Fibroblast of lung (primary cell): ENCODE data around the gene ADPRH. TPM values are rescaled to one million over a fixed set of nuclear protein-coding genes. Genes with fewer than 3 reads are reported as not detected.

Source experiments
- DNase-seq, 2 donors: peaks; one replicate each; pipeline versions ENCODE4 v3.0.0 to v3.0.0-alpha.2; 2010; ENCODE audit warnings: low read depth in 2 of 2
- H2AFZ ChIP-seq: 2 replicates; pipeline ENCODE4 v1.5.1; 2012; ENCODE audit warnings: low read length, control low read depth, inconsistent platforms
- H3K27ac ChIP-seq: 2 replicates; pipeline ENCODE4 v1.5.1; 2011; ENCODE audit warnings: low read length, control low read depth; ENCODE audit not compliant: insufficient read depth
- H3K27me3 ChIP-seq: 2 replicates; pipeline ENCODE4 v1.5.1; 2011; ENCODE audit warnings: mild to moderate bottlenecking, low read length; ENCODE audit not compliant: control insufficient read depth, insufficient read depth
- H3K36me3 ChIP-seq: 2 replicates; pipeline ENCODE4 v1.5.1; 2011; ENCODE audit warnings: low read length; ENCODE audit not compliant: control insufficient read depth, insufficient read depth
- H3K4me1 ChIP-seq: 2 replicates; pipeline ENCODE4 v1.5.1; 2011; ENCODE audit warnings: low read length; ENCODE audit not compliant: control insufficient read depth, insufficient read depth; ENCODE audit errors: extremely low read depth
- H3K4me2 ChIP-seq: 2 replicates; pipeline ENCODE4 v1.5.1; 2011; ENCODE audit warnings: low read length, control low read depth; ENCODE audit not compliant: insufficient read depth; ENCODE audit errors: extremely low read depth
- H3K4me3 ChIP-seq, 4 experiments: fragments of 200-600 bp in 1 of 4; sonication (generic) in 1 of 4; replicated peaks in 1 of 4; 2 replicates each; pipeline ENCODE4 v1.5.1; 2011 to 2016; ENCODE audit warnings: low read length in 4 of 4, low read depth in 3 of 4, mild to moderate bottlenecking in 3 of 4, control low read depth in 2 of 4, inconsistent platforms in 1 of 4, mixed read lengths in 1 of 4; ENCODE audit not compliant: insufficient read depth in 1 of 4; ENCODE audit errors: control extremely low read depth in 1 of 4
- H3K79me2 ChIP-seq: 2 replicates; pipeline ENCODE4 v1.5.1; 2012; ENCODE audit warnings: mild to moderate bottlenecking, low read length, inconsistent platforms; ENCODE audit not compliant: control insufficient read depth, insufficient read depth
- H3K9ac ChIP-seq: 2 replicates; pipeline ENCODE4 v1.5.1; 2011; ENCODE audit warnings: mild to moderate bottlenecking, low read length, control low read depth; ENCODE audit not compliant: insufficient read depth
- H3K9me3 ChIP-seq: 2 replicates; pipeline ENCODE4 v1.5.1; 2012; ENCODE audit warnings: low read depth, low read length; ENCODE audit not compliant: control insufficient read depth, insufficient read depth
- H4K20me1 ChIP-seq: 2 replicates; pipeline ENCODE4 v1.5.1; 2011; ENCODE audit warnings: low read length; ENCODE audit not compliant: control insufficient read depth, insufficient read depth; ENCODE audit errors: extremely low read depth
- EZH2 ChIP-seq: IDR thresholded peaks from 2 replicates; pipeline ENCODE4 v1.5.1; 2012; ENCODE audit warnings: low read length, control low read depth, mild to moderate bottlenecking; ENCODE audit errors: missing control alignments
- polyA plus RNA-seq, 2 donors: library from polyadenylated mRNA; depleted of rRNA in 1 of 2; stranded (reverse) in 1 of 2; unstranded in 1 of 2; fragments of >200 nt; gene quantifications; 2 replicates each; pipeline ENCODE4 v1.2.1, GENCODE V29; 2011 to 2012; ENCODE audit warnings: missing spikeins in 1 of 2
- total RNA-seq: library from RNA; depleted of rRNA; stranded (reverse); fragments of >200 nt; gene quantifications from 2 replicates; pipeline ENCODE4 v1.2.1, GENCODE V29; 2014
- TF ChIP-seq, protein P1 (sequence below), 2 donors: IDR thresholded peaks in 1 of 2; conservative IDR thresholded peaks in 1 of 2; 1 replicate in 1 of 2; 2 replicates in 1 of 2; pipeline ENCODE4 v1.5.1; 2011 to 2012; ENCODE audit warnings: low read length in 2 of 2, control low read depth in 1 of 2, inconsistent platforms in 1 of 2, low read depth in 1 of 2, mild to moderate bottlenecking in 1 of 2

ADPRH gene
- total and polyA plus RNA-seq, 2 donors (not counting 1 experiment from before 2014, with no cell fraction given): 1.1 to 7.4 TPM

GRCh38 chr3:119619094-119619493 lies 39.8 kb downstream of the ADPRH start:
- Histone ChIP-seq H3K4me3 (no peak overlapping the region), H4K20me1 (no peaks in the 10 kb centered on the region), H3K79me2 (no peaks in the 10 kb centered on the region), H3K9ac (no peak overlapping the region), H3K27me3 (peaks cover 4% of the 10 kb centered on the region), H3K27ac (no peak overlapping the region), H2AFZ (no peak overlapping the region), H3K9me3 (no peaks in the 10 kb centered on the region), H3K4me1 (no peaks in the 10 kb centered on the region), H3K36me3 (no peaks in the 10 kb centered on the region), H3K4me2 (no peak overlapping the region)
- TF ChIP-seq, protein P1, sequence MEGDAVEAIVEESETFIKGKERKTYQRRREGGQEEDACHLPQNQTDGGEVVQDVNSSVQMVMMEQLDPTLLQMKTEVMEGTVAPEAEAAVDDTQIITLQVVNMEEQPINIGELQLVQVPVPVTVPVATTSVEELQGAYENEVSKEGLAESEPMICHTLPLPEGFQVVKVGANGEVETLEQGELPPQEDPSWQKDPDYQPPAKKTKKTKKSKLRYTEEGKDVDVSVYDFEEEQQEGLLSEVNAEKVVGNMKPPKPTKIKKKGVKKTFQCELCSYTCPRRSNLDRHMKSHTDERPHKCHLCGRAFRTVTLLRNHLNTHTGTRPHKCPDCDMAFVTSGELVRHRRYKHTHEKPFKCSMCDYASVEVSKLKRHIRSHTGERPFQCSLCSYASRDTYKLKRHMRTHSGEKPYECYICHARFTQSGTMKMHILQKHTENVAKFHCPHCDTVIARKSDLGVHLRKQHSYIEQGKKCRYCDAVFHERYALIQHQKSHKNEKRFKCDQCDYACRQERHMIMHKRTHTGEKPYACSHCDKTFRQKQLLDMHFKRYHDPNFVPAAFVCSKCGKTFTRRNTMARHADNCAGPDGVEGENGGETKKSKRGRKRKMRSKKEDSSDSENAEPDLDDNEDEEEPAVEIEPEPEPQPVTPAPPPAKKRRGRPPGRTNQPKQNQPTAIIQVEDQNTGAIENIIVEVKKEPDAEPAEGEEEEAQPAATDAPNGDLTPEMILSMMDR (conservative IDR thresholded peaks at IDR 0.05 in 1 of 2, IDR thresholded peaks at IDR 0.05 in 1 of 2; ENCODE audit: low read depth in 1 of 2, low read length in 2 of 2): no peak
- TF ChIP-seq EZH2: no peak
- no peak for DNase-seq

GRCh38 chr3:119620899-119621298 lies 41.6 kb downstream of the ADPRH start:
- no peak overlapping the region for H3K27ac ChIP-seq
- H2AFZ ChIP-seq: no peak overlapping the region
- no peak overlapping the region for H3K4me3 ChIP-seq
- no peaks in the 10 kb centered on the region for H3K36me3 ChIP-seq
- TF ChIP-seq, protein P1 (conservative IDR thresholded peaks at IDR 0.05 in 1 of 2, IDR thresholded peaks at IDR 0.05 in 1 of 2; ENCODE audit: low read depth in 1 of 2, low read length in 2 of 2): no peak
- no peak for TF ChIP-seq EZH2
- no peaks in the 10 kb centered on the region for H3K79me2 ChIP-seq
- peaks cover 4% of the 10 kb centered on the region for H3K27me3 ChIP-seq
- H3K4me1 ChIP-seq: no peaks in the 10 kb centered on the region
- H3K4me2 ChIP-seq: no peak overlapping the region
- H3K9me3 ChIP-seq: no peaks in the 10 kb centered on the region
- H4K20me1 ChIP-seq: no peaks in the 10 kb centered on the region
- no peak for DNase-seq
- H3K9ac ChIP-seq: no peak overlapping the region

DNA sequence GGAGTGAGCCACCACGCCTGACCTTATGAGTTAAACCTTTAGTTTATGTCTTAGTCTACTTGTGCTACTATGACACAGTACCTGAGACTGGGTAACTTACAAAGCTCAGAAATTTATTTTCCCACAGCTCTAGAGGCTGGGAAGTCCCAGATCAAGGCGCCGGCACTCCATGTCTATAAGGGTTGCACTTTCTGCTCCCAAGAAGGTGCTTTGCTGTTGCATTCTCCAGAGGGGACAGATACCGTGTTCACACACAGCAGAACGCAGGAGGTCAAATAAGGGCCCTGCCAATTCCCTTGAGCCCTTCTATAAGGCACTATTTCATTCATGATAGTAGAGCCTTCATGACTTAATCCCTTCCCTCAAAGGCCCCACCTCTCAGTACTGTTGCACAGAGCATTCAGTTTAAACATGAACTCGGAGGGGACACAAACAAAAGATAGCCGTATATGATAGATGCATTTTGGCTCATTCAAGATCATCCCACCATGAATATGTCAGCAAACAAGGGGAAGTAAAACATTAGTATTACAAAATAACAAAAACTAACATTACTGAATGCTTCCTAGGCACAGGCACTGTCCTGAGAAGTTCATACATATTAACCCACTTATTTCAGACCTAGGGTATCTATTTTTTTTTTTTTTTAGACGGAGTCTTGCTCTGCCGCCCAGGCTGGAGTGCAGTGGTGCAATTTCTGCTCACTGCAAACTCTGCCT lies 44.9 kb downstream of the ADPRH start:
- H4K20me1 ChIP-seq: no peaks in the 10 kb centered on the region
- H3K27me3 ChIP-seq: peaks cover 4% of the 10 kb centered on the region
- TF ChIP-seq EZH2: no peak
- TF ChIP-seq, protein P1 (conservative IDR thresholded peaks at IDR 0.05 in 1 of 2, IDR thresholded peaks at IDR 0.05 in 1 of 2; ENCODE audit: low read depth in 1 of 2, low read length in 2 of 2): no peak
- H3K4me1 ChIP-seq: no peaks in the 10 kb centered on the region
- H3K9ac ChIP-seq: no peak overlapping the region
- H3K27ac ChIP-seq: no peak overlapping the region
- H2AFZ ChIP-seq: no peak overlapping the region
- DNase-seq: no peak
- no peaks in the 10 kb centered on the region for H3K36me3 ChIP-seq
- H3K4me2 ChIP-seq: no peak overlapping the region
- H3K4me3 ChIP-seq: no peak overlapping the region
- no peaks in the 10 kb centered on the region for H3K9me3 ChIP-seq
- no peaks in the 10 kb centered on the region for H3K79me2 ChIP-seq
